ENCODE measurements around the gene ATN1. TPM values are rescaled to one million over a fixed set of nuclear protein-coding genes. Genes with fewer than 3 reads are reported as not detected.

The ATN1 gene
- polyA plus RNA-seq, 3 donors: 0.40 to 10.6 TPM; not detected in 1

- 42% methylated on average over 24 of the region's 28 CpGs for WGBS (ENCODE audit: insufficient coverage)
- intact Hi-C loops (cut with micrococcal nuclease): loop anchor here in 1 of 2 donors (10.0 kb wide), 1 partner anchor 421 kb away; the partner anchor contains the start of gene GAPDH
- H3K4me2 ChIP-seq (replicated peaks; ENCODE audit: extremely low read depth, low read length, poor library complexity, severe bottlenecking): peak overlapping the region; percentile 92
Measured at GRCh38 chr12:6956021-6956727, 28.4 kb downstream of the ATN1 start.

More at GRCh38 chr12:6956021-6956727, 28.4 kb downstream of the ATN1 start:
- Histone ChIP-seq H2AFZ (ENCODE audit: insufficient read depth, low read depth, low read length, poor library complexity, severe bottlenecking) (no peak overlapping the region), H3K79me2 (ENCODE audit: insufficient read depth, low read length) (peaks cover 94% of the 10 kb centered on the region), H3K9me3 (replicated peaks in 1 of 2; ENCODE audit: control insufficient read depth in 1 of 2, insufficient read depth in 1 of 2, low read length in 2 of 2) (no peaks in the 10 kb centered on the region), H3K27me3 (ENCODE audit: control insufficient read depth in 2 of 2, insufficient read depth in 2 of 2, low read length in 2 of 2) (no peaks in the 10 kb centered on the region), H3K4me1 (ENCODE audit: control insufficient read depth in 1 of 2, insufficient read depth in 2 of 2, low read length in 2 of 2) (peaks cover 78 to 84% of the 10 kb centered on the region in 2 donors), H3K36me3 (replicated peaks in 1 of 2; ENCODE audit: control insufficient read depth in 1 of 2, insufficient read depth in 2 of 2, low read length in 2 of 2) (peaks cover 70 to 77% of the 10 kb centered on the region in 2 donors), H3K9ac (ENCODE audit: insufficient read depth, low read length, poor library complexity, severe bottlenecking) (peak overlapping the region; percentile 25), H4K20me1 (ENCODE audit: insufficient read depth, low read length) (peaks cover 99% of the 10 kb centered on the region), H3K27ac (ENCODE audit: low read depth in 1 of 2, low read length in 2 of 2) (peak overlapping the region; percentile 87 to 95), H3K4me3 (replicated peaks in 1 of 3; ENCODE audit: low read depth in 2 of 3, low read length in 3 of 3) (peak overlapping the region in 1 of 3 experiments; percentile 98)
- H3K9me3 Mint-ChIP-seq: peaks cover 0 to 2% (median 0%) of the 10 kb centered on the region in 7 donors
- peaks cover 0 to 5% (median 0%) of the 10 kb centered on the region in 3 donors for H3K27me3 Mint-ChIP-seq (ENCODE audit: low read depth in 3 of 3)
- DNase-seq: no peak
- peak overlapping the region; percentile 48 for H3K4me3 Mint-ChIP-seq
- H3K36me3 Mint-ChIP-seq: peaks cover 72 to 92% of the 10 kb centered on the region in 2 donors
- H3K27ac Mint-ChIP-seq: peak overlapping the region; percentile 20 to 99 (median 87)
- TF ChIP-seq CTCF (IDR thresholded peaks at IDR 0.05): no peak
- peaks cover 74% of the 10 kb centered on the region for H3K4me1 Mint-ChIP-seq
